Renal cortical epithelial cell (primary cell): ENCODE data around the gene DTX1. TPM values are rescaled to one million over a fixed set of nuclear protein-coding genes. Genes with fewer than 3 reads are reported as not detected.
"Not testable (repeated sequence)": the region's sequence is repeated elsewhere in the genome, so short reads cannot be mapped to it uniquely, and the experiment has no call there.

Source experiments
- DNase-seq: peaks from one replicate; pipeline ENCODE4 v3.0.0-alpha.2; 2011; ENCODE audit warnings: low read depth
- total RNA-seq: library from RNA; depleted of rRNA; stranded (reverse); fragments of >200 nt; gene quantifications from 2 replicates; pipeline ENCODE4 v1.2.3, GENCODE V29; 2014

DTX1 gene
- total RNA-seq, 1 donor from 2014 or later = 0.35 TPM

GRCh38 chr12:113114447-113115178 is 58.1 kb downstream of the DTX1 start:
- no peak for DNase-seq

- no peak for DNase-seq
Measured at GRCh38 chr12:113115455-113116126, 59.1 kb downstream of the DTX1 start.

GRCh38 chr12:113116875-113117274 is 60.3 kb downstream of the DTX1 start:
- DNase-seq = no peak

- not testable (repeated sequence) for DNase-seq
Measured at GRCh38 chr12:113117684-113118083, 61.2 kb downstream of the DTX1 start.

GRCh38 chr12:113118142-113118541 is 61.6 kb downstream of the DTX1 start:
- no peak for DNase-seq

- no peak for DNase-seq
Measured at GRCh38 chr12:113119980-113120669, 63.6 kb downstream of the DTX1 start.

GRCh38 chr12:113120670-113121370 is 64.3 kb downstream of the DTX1 start:
- peak; percentile 15 for DNase-seq

GRCh38 chr12:113127791-113128199 is 71.3 kb downstream of the DTX1 start:
- DNase-seq = no peak

- no peak for DNase-seq
Measured at GRCh38 chr12:113128802-113129663, 72.5 kb downstream of the DTX1 start.

- no peak for DNase-seq
Measured at GRCh38 chr12:113129664-113130456, 73.3 kb downstream of the DTX1 start.

GRCh38 chr12:113130457-113131135 is 74.1 kb downstream of the DTX1 start:
- peak; percentile 81 for DNase-seq

GRCh38 chr12:113131556-113131955 is 75.0 kb downstream of the DTX1 start:
- DNase-seq = peak; percentile 19

- DNase-seq = no peak
Measured at GRCh38 chr12:113133036-113133435, 76.5 kb downstream of the DTX1 start.

- DNase-seq = peak; percentile 26
Measured at GRCh38 chr12:113133666-113134065, 77.1 kb downstream of the DTX1 start.

- DNase-seq = no peak
Measured at GRCh38 chr12:113134071-113134470, 77.5 kb downstream of the DTX1 start.

GRCh38 chr12:113134521-113134951 is 78.0 kb downstream of the DTX1 start:
- DNase-seq = no peak

- peak; percentile 60 for DNase-seq
Measured at GRCh38 chr12:113135178-113136127, 78.9 kb downstream of the DTX1 start, which contains the start of gene RASAL1. Gene RASAL1, minus strand, starts transcription at chr12:113135761. Its CDS starts 299 bp downstream, at chr12:113135462.
